ENCODE measurements around the gene NUP160.
"Not testable (repeated sequence)": the region's sequence is repeated elsewhere in the genome, so short reads cannot be mapped to it uniquely, and the experiment has no call there.

Gene NUP160

DNA sequence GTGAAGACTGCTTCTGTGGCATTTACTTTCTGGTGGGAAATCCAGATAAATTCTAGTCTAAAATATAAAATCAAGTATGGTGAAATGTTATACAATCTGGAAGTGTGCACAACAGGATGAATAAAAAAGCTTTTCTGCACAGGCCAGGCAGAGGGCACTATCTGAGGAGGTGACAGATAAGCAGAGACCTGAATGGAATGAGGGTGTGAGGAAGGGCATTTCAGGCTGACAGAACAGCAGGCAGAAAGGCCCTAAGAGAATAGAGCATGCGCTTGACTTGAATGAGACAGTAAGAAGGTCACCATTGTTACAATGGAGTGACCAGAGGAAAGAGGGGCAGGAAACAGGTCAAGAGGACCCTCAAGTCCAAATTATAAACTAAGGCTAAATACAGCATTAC is 47.4 kb downstream of the NUP160 start:
- Histone ChIP-seq H3K27ac (ENCODE audit: low read depth, low read length) (no peak overlapping the region), H3K4me3 (ENCODE audit: low read depth in 1 of 2, low read length in 2 of 2) (no peak overlapping the region), H3K36me3 (ENCODE audit: control insufficient read depth in 1 of 2, insufficient read depth in 2 of 2, low read length in 2 of 2) (peaks cover 24 to 79% of the 10 kb centered on the region in 2 donors), H3K4me1 (ENCODE audit: control insufficient read depth in 1 of 2, insufficient read depth in 2 of 2, low read length in 2 of 2) (no peaks in the 10 kb centered on the region), H3K9me3 (ENCODE audit: control insufficient read depth in 1 of 2, low read length in 2 of 2) (no peaks in the 10 kb centered on the region), H3K27me3 (ENCODE audit: control insufficient read depth in 1 of 2, insufficient read depth in 2 of 2, low read length in 2 of 2) (no peaks in the 10 kb centered on the region), H3K9ac (ENCODE audit: low read depth in 1 of 2, low read length in 2 of 2) (no peak overlapping the region)

DNA sequence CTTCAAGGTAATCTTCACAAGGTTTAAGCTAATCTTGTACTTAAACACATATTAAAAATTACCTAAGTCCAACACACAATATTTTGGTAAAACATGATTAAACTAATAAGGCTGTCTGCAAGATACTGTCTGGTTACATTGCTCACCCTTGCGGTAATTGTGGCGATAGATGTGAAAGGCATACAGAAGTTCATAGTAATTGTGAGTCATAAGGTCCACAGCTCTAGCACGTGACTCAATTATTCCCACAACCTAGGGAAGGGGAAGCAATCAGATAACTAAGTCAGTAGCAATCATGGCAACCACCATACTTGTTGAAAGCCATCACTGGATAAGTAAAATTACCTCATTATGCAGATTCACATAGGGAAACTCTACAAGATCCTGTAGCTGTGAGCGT is 50.5 kb downstream of the NUP160 start:
- H3K27ac ChIP-seq (ENCODE audit: low read depth, low read length): no peak overlapping the region
- H3K27me3 ChIP-seq (ENCODE audit: control insufficient read depth in 1 of 2, insufficient read depth in 2 of 2, low read length in 2 of 2): no peaks in the 10 kb centered on the region
- H3K36me3 ChIP-seq (ENCODE audit: control insufficient read depth in 1 of 2, insufficient read depth in 2 of 2, low read length in 2 of 2): peaks cover 20 to 78% of the 10 kb centered on the region in 2 donors
- no peaks in the 10 kb centered on the region for H3K9me3 ChIP-seq (ENCODE audit: control insufficient read depth in 1 of 2, low read length in 2 of 2)
- no peaks in the 10 kb centered on the region for H3K4me1 ChIP-seq (ENCODE audit: control insufficient read depth in 1 of 2, insufficient read depth in 2 of 2, low read length in 2 of 2)
- H3K4me3 ChIP-seq (ENCODE audit: low read depth in 1 of 2, low read length in 2 of 2): no peak overlapping the region
- H3K9ac ChIP-seq (ENCODE audit: low read depth in 1 of 2, low read length in 2 of 2): no peak overlapping the region

DNA sequence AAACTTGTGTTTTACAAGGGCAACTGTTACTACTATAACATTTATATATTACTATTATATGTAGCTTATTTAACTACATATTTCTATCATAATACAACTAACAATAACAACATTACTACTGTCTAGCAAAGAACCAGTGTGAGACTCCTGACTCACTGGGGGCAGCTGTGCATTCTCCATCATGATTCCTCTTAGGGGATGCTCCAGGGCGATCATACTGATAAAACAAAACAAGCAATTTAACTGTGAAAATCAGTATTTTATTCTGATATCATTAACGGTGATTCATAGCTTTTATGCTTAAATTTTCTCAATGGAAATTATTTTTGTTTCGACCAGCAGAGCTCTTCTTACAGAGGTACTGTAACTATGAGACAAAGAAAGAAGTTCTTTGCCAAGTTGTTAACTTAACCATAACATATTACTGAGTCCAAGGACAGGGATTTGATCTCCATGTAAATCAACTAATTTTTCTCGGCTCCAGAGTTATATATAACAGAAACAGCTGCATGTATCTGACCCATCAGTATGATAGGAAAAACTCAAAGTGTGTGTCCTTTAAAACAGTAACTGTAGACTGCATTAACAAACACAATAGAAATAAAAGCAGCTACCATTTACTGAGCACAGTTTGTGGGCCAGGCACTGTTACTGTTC is 56.2 kb downstream of the NUP160 start:
- Histone ChIP-seq H3K27ac (ENCODE audit: low read depth, low read length) (no peak overlapping the region), H3K9ac (ENCODE audit: low read depth in 1 of 2, low read length in 2 of 2) (no peak overlapping the region), H3K36me3 (ENCODE audit: control insufficient read depth in 1 of 2, insufficient read depth in 2 of 2, low read length in 2 of 2) (peaks cover 12 to 67% of the 10 kb centered on the region in 2 donors)

GRCh38 chr11:47790017-47790416 is 58.1 kb downstream of the NUP160 start:
- H3K4me1 ChIP-seq (ENCODE audit: control insufficient read depth in 1 of 2, insufficient read depth in 2 of 2, low read length in 2 of 2); H3K9ac ChIP-seq (ENCODE audit: low read depth in 1 of 2, low read length in 2 of 2); H3K27ac ChIP-seq (ENCODE audit: low read depth, low read length); H3K27me3 ChIP-seq (ENCODE audit: control insufficient read depth in 1 of 2, insufficient read depth in 2 of 2, low read length in 2 of 2); H3K9me3 ChIP-seq (ENCODE audit: control insufficient read depth in 1 of 2, low read length in 2 of 2); H3K4me3 ChIP-seq (ENCODE audit: low read depth in 1 of 2, low read length in 2 of 2): not testable (repeated sequence)
- peaks cover 27 to 60% of the 10 kb centered on the region in 2 donors for H3K36me3 ChIP-seq (ENCODE audit: control insufficient read depth in 1 of 2, insufficient read depth in 2 of 2, low read length in 2 of 2)

More for the DNA sequence above, 56.2 kb downstream of the NUP160 start:
- Histone ChIP-seq H3K27me3 (ENCODE audit: control insufficient read depth in 1 of 2, insufficient read depth in 2 of 2, low read length in 2 of 2) (no peaks in the 10 kb centered on the region), H3K9me3 (ENCODE audit: control insufficient read depth in 1 of 2, low read length in 2 of 2) (no peaks in the 10 kb centered on the region), H3K4me3 (ENCODE audit: low read depth in 1 of 2, low read length in 2 of 2) (no peak overlapping the region), H3K4me1 (ENCODE audit: control insufficient read depth in 1 of 2, insufficient read depth in 2 of 2, low read length in 2 of 2) (no peaks in the 10 kb centered on the region)

- Histone ChIP-seq H3K9ac (ENCODE audit: low read depth in 1 of 2, low read length in 2 of 2) (no peak overlapping the region), H3K36me3 (ENCODE audit: control insufficient read depth in 1 of 2, insufficient read depth in 2 of 2, low read length in 2 of 2) (peaks cover 33 to 64% of the 10 kb centered on the region in 2 donors), H3K4me3 (ENCODE audit: low read depth in 1 of 2, low read length in 2 of 2) (no peak overlapping the region), H3K27ac (ENCODE audit: low read depth, low read length) (no peak overlapping the region), H3K9me3 (ENCODE audit: control insufficient read depth in 1 of 2, low read length in 2 of 2) (no peaks in the 10 kb centered on the region), H3K4me1 (ENCODE audit: control insufficient read depth in 1 of 2, insufficient read depth in 2 of 2, low read length in 2 of 2) (peaks cover 0 to 5% of the 10 kb centered on the region in 2 donors), H3K27me3 (ENCODE audit: control insufficient read depth in 1 of 2, insufficient read depth in 2 of 2, low read length in 2 of 2) (no peaks in the 10 kb centered on the region)
Observed at GRCh38 chr11:47788181-47788580, 60.0 kb downstream of the NUP160 start.

DNA sequence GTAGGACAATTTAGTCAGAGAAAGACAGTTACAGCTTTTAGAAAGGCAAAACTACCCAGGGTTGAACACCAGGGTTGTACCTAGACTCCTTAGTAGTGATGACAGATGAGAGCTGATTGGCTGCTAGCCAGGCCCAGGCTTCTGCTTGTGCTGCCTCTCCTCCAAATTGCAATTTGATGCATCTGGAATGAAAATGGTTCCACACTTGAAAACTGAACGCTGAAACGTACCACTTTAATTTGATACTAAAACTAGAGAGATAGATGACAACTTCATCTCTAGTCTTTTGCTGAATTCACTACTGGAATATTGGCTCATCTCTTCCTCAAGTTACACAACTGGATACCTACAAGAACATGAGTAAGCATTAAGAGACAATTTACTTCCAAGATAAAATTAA is 61.8 kb downstream of the NUP160 start:
- Histone ChIP-seq H3K36me3 (ENCODE audit: control insufficient read depth in 1 of 2, insufficient read depth in 2 of 2, low read length in 2 of 2) (peaks cover 37 to 59% of the 10 kb centered on the region in 2 donors), H3K27me3 (ENCODE audit: control insufficient read depth in 1 of 2, insufficient read depth in 2 of 2, low read length in 2 of 2) (no peaks in the 10 kb centered on the region), H3K27ac (ENCODE audit: low read depth, low read length) (no peak overlapping the region), H3K4me1 (ENCODE audit: control insufficient read depth in 1 of 2, insufficient read depth in 2 of 2, low read length in 2 of 2) (peaks cover 0 to 5% of the 10 kb centered on the region in 2 donors), H3K4me3 (ENCODE audit: low read depth in 1 of 2, low read length in 2 of 2) (no peak overlapping the region), H3K9ac (ENCODE audit: low read depth in 1 of 2, low read length in 2 of 2) (no peak overlapping the region), H3K9me3 (ENCODE audit: control insufficient read depth in 1 of 2, low read length in 2 of 2) (no peaks in the 10 kb centered on the region)

DNA sequence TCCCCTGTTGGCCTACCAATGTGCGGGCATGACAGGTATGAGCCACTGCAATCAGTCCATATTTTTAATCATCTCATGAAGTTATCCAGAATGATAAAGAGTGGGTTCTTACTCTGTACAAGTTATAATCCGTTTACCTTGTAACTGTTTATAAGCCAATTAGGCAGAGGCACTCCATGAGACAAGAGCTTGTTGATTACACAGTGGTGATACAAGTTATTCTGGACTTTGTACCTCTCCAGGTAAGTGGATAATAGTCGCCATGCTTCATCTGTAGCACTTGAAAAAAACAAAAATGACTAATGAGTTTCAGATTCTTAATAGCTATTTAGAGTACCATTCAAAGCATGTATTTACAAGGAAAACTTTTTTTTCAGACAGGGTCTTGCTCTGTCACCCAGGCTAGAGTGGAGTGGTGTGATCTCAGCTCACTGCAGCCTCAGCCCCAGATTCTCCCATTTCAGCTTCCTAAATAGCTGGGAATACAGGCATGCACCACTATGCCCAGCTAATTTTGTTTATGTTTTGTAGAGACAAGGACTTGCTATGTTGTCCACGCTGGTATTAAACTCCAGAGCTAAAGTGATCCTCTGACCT is 63.3 kb downstream of the NUP160 start:
- no peak overlapping the region for H3K9ac ChIP-seq (ENCODE audit: low read depth in 1 of 2, low read length in 2 of 2)
- no peaks in the 10 kb centered on the region for H3K9me3 ChIP-seq (ENCODE audit: control insufficient read depth in 1 of 2, low read length in 2 of 2)
- peaks cover 40 to 59% of the 10 kb centered on the region in 2 donors for H3K36me3 ChIP-seq (ENCODE audit: control insufficient read depth in 1 of 2, insufficient read depth in 2 of 2, low read length in 2 of 2)
- H3K27me3 ChIP-seq (ENCODE audit: control insufficient read depth in 1 of 2, insufficient read depth in 2 of 2, low read length in 2 of 2): no peaks in the 10 kb centered on the region
- peaks cover 0 to 5% of the 10 kb centered on the region in 2 donors for H3K4me1 ChIP-seq (ENCODE audit: control insufficient read depth in 1 of 2, insufficient read depth in 2 of 2, low read length in 2 of 2)
- no peak overlapping the region for H3K4me3 ChIP-seq (ENCODE audit: low read depth in 1 of 2, low read length in 2 of 2)
- H3K27ac ChIP-seq (ENCODE audit: low read depth, low read length): no peak overlapping the region

DNA sequence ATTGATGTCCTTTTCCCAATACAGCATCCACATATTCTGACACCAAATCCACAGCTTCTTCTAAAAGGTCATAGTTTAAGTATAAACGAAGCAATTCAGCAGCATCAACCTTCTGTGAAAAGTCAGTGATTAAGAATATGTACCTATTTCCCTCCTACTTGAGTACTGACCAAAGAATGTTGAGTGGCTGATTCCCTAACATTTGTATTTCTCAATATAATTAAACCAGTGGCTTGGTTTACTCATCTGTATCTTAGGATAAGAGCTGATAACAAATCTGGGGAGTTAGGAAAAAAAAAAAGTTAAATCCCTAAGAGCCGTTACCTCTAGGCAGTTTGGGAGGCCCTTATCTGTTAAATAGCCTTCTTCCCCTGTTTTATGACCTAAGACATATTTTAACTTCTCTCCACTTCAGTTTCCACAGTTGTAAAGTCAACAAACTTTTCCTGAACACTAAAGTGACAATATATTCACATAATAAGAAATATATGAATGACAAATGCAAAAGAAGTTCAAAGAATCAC is 65.0 kb downstream of the NUP160 start:
- H3K9me3 ChIP-seq (ENCODE audit: control insufficient read depth in 1 of 2, low read length in 2 of 2): no peaks in the 10 kb centered on the region
- H3K4me1 ChIP-seq (ENCODE audit: control insufficient read depth in 1 of 2, insufficient read depth in 2 of 2, low read length in 2 of 2): peaks cover 0 to 5% of the 10 kb centered on the region in 2 donors
- H3K4me3 ChIP-seq (ENCODE audit: low read depth in 1 of 2, low read length in 2 of 2): no peak overlapping the region
- H3K36me3 ChIP-seq (ENCODE audit: control insufficient read depth in 1 of 2, insufficient read depth in 2 of 2, low read length in 2 of 2): peaks cover 40 to 67% of the 10 kb centered on the region in 2 donors
- no peaks in the 10 kb centered on the region for H3K27me3 ChIP-seq (ENCODE audit: control insufficient read depth in 1 of 2, insufficient read depth in 2 of 2, low read length in 2 of 2)
- H3K27ac ChIP-seq (ENCODE audit: low read depth, low read length): no peak overlapping the region
- no peak overlapping the region for H3K9ac ChIP-seq (ENCODE audit: low read depth in 1 of 2, low read length in 2 of 2)

DNA sequence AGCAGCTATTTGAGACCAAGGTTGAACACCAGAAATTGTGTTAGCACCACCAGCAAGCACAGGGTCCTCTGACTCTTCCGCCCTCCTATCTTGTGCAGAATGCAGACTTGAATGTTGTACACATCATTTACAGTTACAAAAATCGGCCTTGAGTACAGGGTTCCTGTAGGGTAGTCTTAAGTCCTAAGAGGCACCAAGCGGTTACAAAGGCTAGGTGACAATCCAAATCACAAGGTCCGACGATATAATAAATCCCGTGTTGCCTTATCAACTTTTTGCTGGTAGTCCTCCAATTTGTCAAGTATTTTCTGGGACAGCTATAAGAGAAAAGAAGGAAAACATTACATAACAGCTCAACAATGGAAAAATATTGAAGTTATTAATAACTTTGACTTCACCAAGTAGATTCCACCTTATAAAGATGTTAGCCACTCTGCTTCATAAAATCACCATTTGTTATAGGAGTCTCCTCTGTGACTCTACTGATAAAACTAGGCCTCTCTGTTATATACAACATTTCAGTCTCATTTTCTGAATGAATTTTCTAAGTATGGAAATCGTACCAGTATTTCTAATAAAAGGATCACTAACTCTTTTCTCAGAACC is 69.2 kb downstream of the NUP160 start:
- Histone ChIP-seq H3K27me3 (ENCODE audit: control insufficient read depth in 1 of 2, insufficient read depth in 2 of 2, low read length in 2 of 2) (no peaks in the 10 kb centered on the region), H3K36me3 (ENCODE audit: control insufficient read depth in 1 of 2, insufficient read depth in 2 of 2, low read length in 2 of 2) (peaks cover 22 to 58% of the 10 kb centered on the region in 2 donors), H3K4me3 (ENCODE audit: low read depth in 1 of 2, low read length in 2 of 2) (no peak overlapping the region), H3K4me1 (ENCODE audit: control insufficient read depth in 1 of 2, insufficient read depth in 2 of 2, low read length in 2 of 2) (no peaks in the 10 kb centered on the region), H3K27ac (ENCODE audit: low read depth, low read length) (no peak overlapping the region), H3K9me3 (ENCODE audit: control insufficient read depth in 1 of 2, low read length in 2 of 2) (no peaks in the 10 kb centered on the region), H3K9ac (ENCODE audit: low read depth in 1 of 2, low read length in 2 of 2) (no peak overlapping the region)

DNA sequence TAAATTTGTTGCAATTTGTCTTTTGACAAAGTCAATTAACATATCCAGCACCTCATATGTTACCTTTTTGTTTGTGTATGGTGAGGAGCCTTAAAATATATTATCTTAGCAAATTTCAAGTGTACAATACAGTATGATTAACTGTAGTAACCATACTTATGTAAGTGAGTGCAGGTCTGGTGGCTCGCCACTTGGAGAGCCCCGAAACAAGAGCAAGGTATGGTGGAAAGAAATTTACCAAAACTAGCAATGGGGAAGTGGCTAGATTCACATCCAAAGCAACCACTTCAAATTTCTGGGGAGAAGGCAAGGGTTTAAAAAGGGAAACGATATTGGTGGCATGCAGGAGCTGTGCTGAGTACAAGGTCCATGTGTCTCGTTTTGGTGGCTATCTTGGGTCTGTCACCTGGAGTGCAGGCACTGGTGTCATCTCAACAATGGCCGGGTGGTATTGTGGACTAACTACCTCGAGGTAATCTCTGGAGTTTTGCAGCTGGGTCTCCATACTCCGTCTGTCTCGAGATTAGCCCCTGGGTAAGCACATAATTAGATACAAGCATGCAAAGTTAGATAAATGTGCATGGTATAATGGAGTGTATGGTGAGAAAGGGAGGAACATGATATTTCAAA is 72.8 kb downstream of the NUP160 start:
- no peak overlapping the region for H3K27ac ChIP-seq (ENCODE audit: low read depth, low read length)

More for the DNA sequence above, 72.8 kb downstream of the NUP160 start:
- no peaks in the 10 kb centered on the region for H3K9me3 ChIP-seq (ENCODE audit: control insufficient read depth in 1 of 2, low read length in 2 of 2)
- H3K4me1 ChIP-seq (ENCODE audit: control insufficient read depth in 1 of 2, insufficient read depth in 2 of 2, low read length in 2 of 2): no peaks in the 10 kb centered on the region
- H3K36me3 ChIP-seq (ENCODE audit: control insufficient read depth in 1 of 2, insufficient read depth in 2 of 2, low read length in 2 of 2): peaks cover 9 to 35% of the 10 kb centered on the region in 2 donors
- H3K9ac ChIP-seq (ENCODE audit: low read depth in 1 of 2, low read length in 2 of 2): no peak overlapping the region
- no peak overlapping the region for H3K4me3 ChIP-seq (ENCODE audit: low read depth in 1 of 2, low read length in 2 of 2)
- no peaks in the 10 kb centered on the region for H3K27me3 ChIP-seq (ENCODE audit: control insufficient read depth in 1 of 2, insufficient read depth in 2 of 2, low read length in 2 of 2)

Data from duodenal mucosa (tissue), 2 donors.